HG03095 (cell line): ENCODE results near the gene EEIG1.

ENCODE experiments used
- ATAC-seq: cut with Tn5 transposase; IDR thresholded peaks from one replicate; pipeline ENCODE4 v1.9.1; 2021; ENCODE audit warnings: moderate library complexity; ENCODE audit not compliant: unreplicated experiment

Gene EEIG1

GRCh38 chr9:127942216-127943010, 38.4 kb downstream of the EEIG1 start:
- ATAC-seq: no peak

- no peak for ATAC-seq
These were observed 38.9 kb downstream of the EEIG1 start for GRCh38 chr9:127941961-127942215.

GRCh38 chr9:127941062-127941960, 39.5 kb downstream of the EEIG1 start:
- no peak for ATAC-seq

- no peak for ATAC-seq
These were observed 40.2 kb downstream of the EEIG1 start for GRCh38 chr9:127940593-127940992.

- ATAC-seq: no peak
These were observed 42.5 kb downstream of the EEIG1 start for GRCh38 chr9:127938298-127938690.

- peak; percentile 88 for ATAC-seq
These were observed 43.1 kb downstream of the EEIG1 start, which contains the start of gene DPM2 for GRCh38 chr9:127937388-127938297. TSS of gene DPM2 (minus strand) at chr9:127937854. CDS start at chr9:127937820, 34 bp downstream.

- ATAC-seq: no peak
These were observed 43.8 kb downstream of the EEIG1 start for GRCh38 chr9:127937056-127937387.

- ATAC-seq: no peak
These were observed 44.4 kb downstream of the EEIG1 start for GRCh38 chr9:127936347-127936852.

- ATAC-seq: no peak
These were observed 45.0 kb downstream of the EEIG1 start for GRCh38 chr9:127935765-127936221.

- no peak for ATAC-seq
These were observed 45.8 kb downstream of the EEIG1 start for GRCh38 chr9:127934986-127935385.

GRCh38 chr9:127934248-127934647, 46.5 kb downstream of the EEIG1 start:
- ATAC-seq: no peak

GRCh38 chr9:127931092-127931881, 49.5 kb downstream of the EEIG1 start:
- peak; percentile 25 for ATAC-seq
